GM12873 (cell line): Measurements from ENCODE around the gene MTMR1.

Source experiments
- CTCF ChIP-seq: IDR thresholded peaks from 2 replicates; pipeline ENCODE4 v1.5.1; 2012; ENCODE audit warnings: low read depth, mild to moderate bottlenecking, moderate library complexity, low read length, control low read depth; ENCODE audit not compliant: insufficient read depth; ENCODE audit errors: missing control alignments

The MTMR1 gene

GRCh38 chrX:150715184-150715583 is 22.0 kb downstream of the MTMR1 start:
- no peak for TF ChIP-seq CTCF

GRCh38 chrX:150719621-150720020 is 26.4 kb downstream of the MTMR1 start:
- no peak for TF ChIP-seq CTCF

- no peak for TF ChIP-seq CTCF
Measured at GRCh38 chrX:150729956-150730355, 36.8 kb downstream of the MTMR1 start.

- TF ChIP-seq CTCF: no peak
Measured at GRCh38 chrX:150730719-150731118, 37.5 kb downstream of the MTMR1 start.

- no peak for TF ChIP-seq CTCF
Measured at GRCh38 chrX:150731795-150732194, 38.6 kb downstream of the MTMR1 start.

- TF ChIP-seq CTCF: no peak
Measured at GRCh38 chrX:150736475-150736874, 43.3 kb downstream of the MTMR1 start.

- TF ChIP-seq CTCF: no peak
Measured at GRCh38 chrX:150752124-150752523, 58.9 kb downstream of the MTMR1 start.
